Lower leg skin (tissue), 4 donors: Measurements from ENCODE around the gene RELT. TPM values are rescaled to one million over a fixed set of nuclear protein-coding genes. Genes with fewer than 3 reads are reported as not detected.
A peak's percentile ranks its signal among the peaks of the same experiment; 100 is the strongest.

Experiments used
- DNase-seq, 2 donors: peaks; one replicate each; pipeline ENCODE4 v3.0.0-alpha.2; 2019; ENCODE audit warnings: low spot score in 2 of 2
- H3K4me3 ChIP-seq: fragments of 200-600 bp; sonication (generic); 2 replicates; pipeline ENCODE4 v1.5.1; 2017; ENCODE audit warnings: mild to moderate bottlenecking, low read depth; ENCODE audit not compliant: poor library complexity, severe bottlenecking
- CTCF ChIP-seq, 3 donors: fragments of 450-650 bp; IDR thresholded peaks; one replicate each; pipeline ENCODE4 v1.5.1; 2016; ENCODE audit warnings: antibody characterized with exemption in 3 of 3, mild to moderate bottlenecking in 3 of 3, moderate library complexity in 2 of 3
- POLR2A ChIP-seq, 2 donors: fragments of 450-650 bp; IDR thresholded peaks; one replicate each; pipeline ENCODE4 v1.6.1; 2016 to 2017; ENCODE audit warnings: antibody characterized with exemption in 2 of 2, mild to moderate bottlenecking in 1 of 2, moderate library complexity in 1 of 2
- WGBS, 2 donors: methylation state at CpG; one replicate each; pipeline ENCODE4 v1.1.5; 2018; 5-methylcytosine and 5-hydroxymethylcytosine counted together
- intact Hi-C: fragments of 100-400 bp; cut with DNase I; formaldehyde crosslinking; loops from one replicate; pipeline ENCODE4 v1.15.0; 2023; ENCODE audit warnings: low total_unique reads
- total RNA-seq, 4 donors: library from RNA; depleted of rRNA; stranded (reverse); fragments of >200 nt; gene quantifications; one replicate each; pipeline ENCODE4 v1.1.0, GENCODE V29; 2016

The RELT gene
- total RNA-seq, 4 donors from 2014 or later = 2.1 to 4.8 (median 4.4) TPM

- no peak for DNase-seq
- intact Hi-C loops = loop anchor here (5.0 kb wide), 1 partner anchor 41 kb away; no protein-coding TSS in a partner anchor
- 92 to 98% methylated on average over 6 of the region's 7 CpGs for WGBS, 2 donors
- no peak overlapping the region for H3K4me3 ChIP-seq
- TF ChIP-seq POLR2A (IDR thresholded peaks at IDR 0.05) (no peak), CTCF (IDR thresholded peaks at IDR 0.05) (no peak)
These were observed 16.8 kb downstream of the RELT start for GRCh38 chr11:73393011-73393380.

- no peak overlapping the region for H3K4me3 ChIP-seq
- peak in 1 of 2 donors; percentile 55 for DNase-seq
- 79 to 83% methylated on average over 15 to 16 of the region's 16 CpGs for WGBS, 2 donors
- peak in 1 of 3 donors; percentile 31 for TF ChIP-seq CTCF (IDR thresholded peaks at IDR 0.05)
- no peak for TF ChIP-seq POLR2A (IDR thresholded peaks at IDR 0.05)
- intact Hi-C loops = loop anchor here (5.0 kb wide), 1 partner anchor 41 kb away; no protein-coding TSS in a partner anchor
These were observed 17.5 kb downstream of the RELT start for GRCh38 chr11:73393479-73394415.

GRCh38 chr11:73394416-73395296 is 18.5 kb downstream of the RELT start:
- intact Hi-C loops = loop anchor here (5.0 kb wide), 1 partner anchor 42 kb away; no protein-coding TSS in a partner anchor
- no peak overlapping the region for H3K4me3 ChIP-seq
- peak in 1 of 2 donors; percentile 80 for DNase-seq
- WGBS, 2 donors = 89 to 91% methylated on average over 33 to 34 of the region's 34 CpGs
- no peak for TF ChIP-seq CTCF (IDR thresholded peaks at IDR 0.05)
- TF ChIP-seq POLR2A (IDR thresholded peaks at IDR 0.05) = no peak

- peak in 1 of 2 donors; percentile 77 for DNase-seq
- TF ChIP-seq POLR2A (IDR thresholded peaks at IDR 0.05) (no peak), CTCF (IDR thresholded peaks at IDR 0.05) (no peak)
- 76 to 84% methylated on average over 20 to 21 of the region's 22 CpGs for whole genome bisulfite sequencing, 2 donors
- no peak overlapping the region for H3K4me3 ChIP-seq
- intact Hi-C loops = no loop called here
These were observed 19.4 kb downstream of the RELT start for GRCh38 chr11:73395297-73396208.
